GM21423 (cell line): ENCODE measurements around the gene OR7D2.

Source experiments
- ATAC-seq: cut with Tn5 transposase; IDR thresholded peaks from one replicate; pipeline ENCODE4 v1.9.1; 2021; ENCODE audit warnings: mild to moderate bottlenecking, moderate library complexity; ENCODE audit not compliant: unreplicated experiment

Gene OR7D2

GRCh38 chr19:9178901-9179300 is at the start of gene OR7D2:
Gene OR7D2 (plus strand): TSS chr19:9178979. CDS start chr19:9185782, 6,803 bp downstream.
- no peak for ATAC-seq

GRCh38 chr19:9130965-9131364 is 47.8 kb upstream of the OR7D2 start:
- ATAC-seq, result no peak

DNA sequence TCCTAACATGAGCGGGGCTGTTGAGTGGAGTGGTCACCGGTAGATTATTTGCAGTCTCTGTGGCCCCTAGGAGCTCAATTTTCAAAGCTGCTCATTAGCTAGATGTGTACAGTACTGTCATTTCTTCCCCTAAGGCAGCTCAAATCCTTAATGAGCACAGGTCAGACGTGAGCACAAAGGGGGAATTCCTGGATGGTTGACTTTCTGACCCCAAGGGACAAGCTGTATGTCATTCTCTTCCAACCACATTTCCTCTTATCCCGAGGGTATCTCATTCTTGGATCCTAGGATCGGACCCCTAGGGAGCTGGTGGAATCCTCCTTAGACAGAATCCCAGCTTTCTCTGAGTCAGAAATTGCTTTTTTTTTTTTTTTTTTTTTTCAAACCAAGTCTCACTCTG is 46.4 kb upstream of the OR7D2 start:
- ATAC-seq, result no peak

DNA sequence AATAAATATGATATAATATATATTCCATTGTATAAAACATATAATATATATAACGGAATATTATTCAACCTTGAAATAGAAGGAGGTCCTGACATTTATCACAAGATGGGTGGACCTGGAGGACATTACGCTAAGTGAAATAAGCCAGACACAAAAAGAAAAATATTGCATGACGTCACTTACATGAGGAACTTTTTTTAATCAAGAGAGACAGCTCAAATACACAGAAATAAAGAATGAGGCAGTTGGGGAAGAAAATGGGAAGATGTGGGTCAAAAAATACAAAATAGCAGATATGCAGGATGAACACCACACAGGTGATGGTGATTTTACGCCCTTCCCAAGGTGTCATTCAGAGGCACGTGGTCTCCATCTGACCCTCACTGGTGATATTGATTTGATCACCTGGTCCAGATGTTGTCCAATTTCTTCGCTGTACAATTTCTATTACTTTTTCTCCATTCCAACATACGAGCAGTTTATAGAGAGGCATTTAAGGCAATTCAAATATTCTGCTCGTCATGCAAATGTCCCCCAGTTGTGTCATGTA is 39.1 kb upstream of the OR7D2 start:
- peak; percentile 11 for ATAC-seq

GRCh38 chr19:9140159-9140874 is 38.5 kb upstream of the OR7D2 start, which contains the start of gene ZNF317:
Gene ZNF317 (plus strand): TSS chr19:9140397. CDS start chr19:9156017, 15,620 bp downstream.
- ATAC-seq, result peak; percentile 96

DNA sequence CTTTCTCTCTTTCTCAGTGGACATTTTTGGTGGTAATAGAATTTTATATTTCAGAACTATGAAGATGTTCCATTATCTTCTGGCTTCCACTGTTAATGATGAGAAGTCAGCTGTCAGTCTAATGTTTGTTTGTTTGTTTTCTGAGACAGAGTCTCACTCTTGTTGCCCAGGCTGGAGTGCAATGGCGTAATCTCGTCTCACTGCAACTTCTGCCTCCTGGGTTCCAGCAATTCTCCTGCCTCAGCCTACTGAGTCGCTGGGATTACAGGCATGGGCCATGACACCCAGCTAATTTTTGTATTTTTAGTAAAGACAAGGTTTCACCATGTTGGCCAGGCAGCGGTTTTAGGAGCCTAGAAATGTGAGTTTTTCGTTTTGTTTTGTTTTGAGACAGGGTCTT is 33.9 kb upstream of the OR7D2 start:
- ATAC-seq, result no peak

DNA sequence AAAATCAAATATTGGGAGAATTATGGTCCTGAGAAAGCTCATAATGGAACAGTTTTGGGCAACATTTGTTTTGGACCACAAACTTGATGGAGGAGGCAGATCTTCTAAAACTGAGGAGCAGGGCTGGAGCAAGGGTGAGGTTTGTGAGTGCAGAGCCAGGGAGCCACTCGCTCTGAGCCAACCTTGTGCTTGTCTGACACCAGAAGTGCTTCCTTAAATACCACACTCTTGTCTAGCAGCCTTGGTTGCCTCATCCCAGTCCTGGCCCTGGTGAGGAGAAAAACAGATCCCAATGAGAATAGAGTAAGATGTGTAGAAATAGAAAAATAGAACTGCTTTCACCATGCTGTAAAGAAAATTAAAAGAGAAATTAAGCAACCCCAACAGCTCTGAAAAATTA is 31.9 kb upstream of the OR7D2 start:
- no peak for ATAC-seq

GRCh38 chr19:9148697-9149096 is 30.1 kb upstream of the OR7D2 start:
- no peak for ATAC-seq

DNA sequence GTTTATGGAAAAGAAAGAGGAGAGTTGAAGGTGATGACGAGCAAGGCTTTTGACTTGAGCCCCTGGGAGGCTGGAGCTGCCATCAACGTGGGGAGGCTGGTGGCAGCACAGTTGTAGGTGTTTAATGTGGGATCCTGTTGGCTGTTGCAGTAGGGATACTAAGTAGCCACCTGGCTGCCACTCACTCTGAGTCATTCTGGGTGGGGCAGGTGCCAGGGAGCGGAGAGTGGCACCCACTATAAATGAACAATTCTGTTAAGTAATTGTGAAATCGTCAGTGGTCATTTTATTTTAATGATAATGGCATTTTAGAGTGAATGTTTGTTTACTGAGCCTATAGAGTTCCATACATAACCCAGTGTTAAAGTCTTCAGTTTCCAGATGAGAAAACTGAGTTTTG is 28.8 kb upstream of the OR7D2 start:
- ATAC-seq, result no peak

DNA sequence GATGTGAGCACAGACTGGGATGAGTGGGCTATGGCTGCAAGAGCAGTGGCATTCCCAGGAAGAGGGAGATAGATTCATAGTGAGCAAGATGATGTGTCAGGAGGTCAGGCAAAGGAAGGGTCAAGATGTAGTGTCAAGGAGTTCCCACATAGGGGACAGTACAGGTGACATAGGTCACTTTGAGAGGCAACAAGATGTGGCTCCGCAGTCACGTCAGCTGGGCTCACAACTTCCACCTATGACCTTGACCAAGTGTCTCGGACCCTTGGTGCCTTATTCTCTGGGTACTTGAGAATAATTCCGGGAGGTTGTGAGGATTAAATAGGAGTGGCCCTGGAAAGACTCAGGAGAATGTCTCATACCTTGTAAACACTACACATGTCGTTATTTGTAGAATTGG is 28.1 kb upstream of the OR7D2 start:
- no peak for ATAC-seq

DNA sequence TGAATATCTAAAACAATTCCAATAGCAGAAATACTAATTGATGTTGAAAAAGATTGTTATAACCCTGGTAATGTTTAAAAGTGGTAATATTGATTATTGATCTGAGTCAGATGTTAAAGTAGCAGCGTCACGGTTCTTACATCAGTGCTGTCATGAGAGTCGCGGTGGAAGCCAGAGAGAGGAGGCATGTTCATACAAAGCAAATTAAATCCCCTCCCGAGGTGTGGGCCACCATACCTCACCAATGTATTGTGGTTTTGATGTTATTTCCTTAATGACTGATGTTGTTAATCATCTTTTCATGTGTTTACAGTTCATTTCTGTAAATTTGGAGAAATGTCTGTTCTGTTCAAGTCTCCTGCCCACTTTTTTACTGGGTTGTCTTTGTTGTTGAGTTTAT is 27.4 kb upstream of the OR7D2 start:
- ATAC-seq, result no peak

DNA sequence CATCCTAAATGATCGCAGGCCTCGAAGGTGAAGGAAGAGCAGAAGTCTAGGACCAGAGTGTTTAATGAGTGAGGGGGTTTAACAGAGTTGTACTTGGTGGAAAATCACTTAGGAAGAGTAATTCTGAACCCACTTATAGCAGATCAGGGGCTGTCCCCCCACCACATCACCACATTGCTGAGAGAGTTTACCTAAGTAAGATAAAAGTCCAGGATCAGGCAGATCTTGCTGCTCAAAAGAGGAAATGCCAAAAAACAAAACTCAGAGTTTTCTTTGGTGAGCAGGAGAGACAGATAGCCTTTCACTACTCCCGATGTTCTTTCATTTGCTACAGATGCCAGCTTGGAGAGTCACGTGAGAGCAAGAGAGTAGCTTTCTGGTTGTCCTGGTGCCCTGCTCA is 23.2 kb upstream of the OR7D2 start:
- no peak for ATAC-seq

GRCh38 chr19:9156304-9156703 is 22.5 kb upstream of the OR7D2 start:
- ATAC-seq, result no peak

GRCh38 chr19:9159891-9160290 is 18.9 kb upstream of the OR7D2 start:
- ATAC-seq, result no peak

DNA sequence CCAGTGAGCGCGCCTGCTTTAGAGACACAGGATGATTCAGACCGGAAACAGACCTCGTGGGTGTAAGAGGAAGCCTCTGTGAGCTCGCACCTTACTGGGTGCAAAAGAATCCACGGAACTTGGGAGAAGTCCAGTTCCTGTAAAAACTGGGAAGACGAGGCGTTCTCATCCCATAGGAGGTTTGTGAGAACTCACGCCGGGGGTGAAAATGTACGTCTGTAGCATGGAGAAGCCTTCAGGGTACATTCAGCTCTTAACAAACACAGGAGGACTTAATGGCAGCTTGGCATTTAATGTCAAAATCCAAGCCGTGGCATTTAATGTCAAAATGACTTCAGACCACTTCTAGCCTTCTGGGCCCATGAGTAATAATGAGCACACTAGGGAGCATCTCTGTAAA is 17.4 kb upstream of the OR7D2 start:
- no peak for ATAC-seq

GRCh38 chr19:9165261-9165660 is 13.5 kb upstream of the OR7D2 start:
- ATAC-seq, result no peak

GRCh38 chr19:9166846-9167245 is 11.9 kb upstream of the OR7D2 start:
- ATAC-seq, result no peak

DNA sequence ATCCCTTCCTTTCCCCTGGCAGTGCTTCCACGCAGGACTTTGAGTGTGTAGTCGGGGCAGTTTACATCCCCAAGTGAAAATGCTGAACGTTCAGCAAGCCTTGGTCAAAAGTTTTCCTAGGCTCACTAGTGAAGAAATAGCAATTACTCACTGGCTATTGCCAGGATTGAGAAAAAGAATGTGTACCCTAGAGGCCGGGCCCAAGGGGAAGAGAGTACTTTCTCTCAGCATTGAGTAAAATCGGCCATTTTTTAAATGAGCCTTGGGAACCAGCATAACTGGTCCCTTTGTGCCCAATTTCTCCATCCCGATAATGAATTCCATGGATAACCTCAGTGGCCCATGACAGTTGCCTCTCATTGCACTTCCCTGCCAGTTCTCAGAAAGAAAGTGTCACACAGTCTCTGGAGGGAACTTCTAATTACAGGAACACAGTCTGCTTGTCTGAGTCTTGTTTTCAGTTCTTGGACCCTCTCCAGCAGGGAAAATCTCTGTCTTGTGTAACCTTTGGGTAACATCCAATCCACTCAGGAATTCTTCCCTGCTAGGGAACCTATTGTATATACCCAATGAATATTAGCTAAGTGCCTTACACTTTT is 7.3 kb upstream of the OR7D2 start:
- no peak for ATAC-seq

- ATAC-seq, result no peak
Measured at GRCh38 chr19:9175326-9175725, 3.5 kb upstream of the OR7D2 start.

DNA sequence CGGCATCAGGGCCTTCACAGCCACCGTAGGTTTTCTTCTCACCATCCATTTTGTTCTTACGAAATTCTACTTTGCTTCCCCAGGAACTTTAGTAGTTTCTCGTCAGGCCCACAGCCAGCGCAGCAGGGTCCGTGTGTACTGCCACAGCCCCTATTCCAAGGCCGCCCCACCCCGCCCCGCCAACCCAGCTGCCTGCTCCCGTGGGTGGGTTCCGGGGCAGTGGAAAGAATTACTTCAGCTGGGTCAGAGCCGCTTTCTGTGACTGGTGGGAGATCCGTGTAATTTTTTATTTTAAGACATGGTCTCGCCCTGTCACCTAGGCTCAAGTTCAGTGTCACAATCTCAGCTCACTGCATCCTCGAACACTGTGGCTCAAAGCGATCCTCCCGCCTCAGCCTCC is 4.2 kb downstream of the OR7D2 start:
- ATAC-seq, result no peak

GRCh38 chr19:9187191-9187590 is 8.4 kb downstream of the OR7D2 start:
- ATAC-seq, result no peak

- ATAC-seq, result no peak
Measured at GRCh38 chr19:9189535-9189934, 10.8 kb downstream of the OR7D2 start.
